H1 (cell line): ENCODE measurements around the gene PTER. TPM values are rescaled to one million over a fixed set of nuclear protein-coding genes. Genes with fewer than 3 reads are reported as not detected.

ENCODE experiments used
- CTBP2 ChIP-seq: IDR thresholded peaks from 2 replicates; pipeline ENCODE4 v1.7.0; 2011; ENCODE audit warnings: borderline replicate concordance, mild to moderate bottlenecking, moderate library complexity, mixed read lengths, low read length; ENCODE audit not compliant: insufficient read depth, insufficient read length
- FOSL1 ChIP-seq: IDR thresholded peaks from 2 replicates; pipeline ENCODE4 v1.6.1; 2011; ENCODE audit warnings: mild to moderate bottlenecking, low read depth, low read length, moderate library complexity; ENCODE audit not compliant: insufficient read depth
- polyA plus RNA-seq, 7 experiments: library from polyadenylated mRNA; depleted of rRNA in 3 of 7; stranded (reverse) in 5 of 7; unstranded in 2 of 7; fragments of >200 nt in 5 of 7; fragments of 200-250 nt in 2 of 7; gene quantifications; 1 replicate in 5 of 7; 2 replicates in 1 of 7; 4 replicates in 1 of 7; pipeline versions ENCODE4 v1.2.1 to v1.2.3, GENCODE V29; 2011 to 2013; ENCODE audit warnings: missing spikeins in 2 of 7, mixed read lengths in 2 of 7
- total RNA-seq: library from RNA; stranded (reverse); fragmentation: NEBNext Ultra II Directional; extraction: Animal tissue kit (Norgen Biotek cat#: 25700); gene quantifications from 2 replicates; pipeline ENCODE4 v1.2.1, GENCODE V29; 2021

Gene PTER
- total and polyA plus RNA-seq, 2 of the 8 experiments (the other 6 are each of a cell fraction or from before 2014, with no cell fraction given), result 4.4 to 7.8 TPM

DNA sequence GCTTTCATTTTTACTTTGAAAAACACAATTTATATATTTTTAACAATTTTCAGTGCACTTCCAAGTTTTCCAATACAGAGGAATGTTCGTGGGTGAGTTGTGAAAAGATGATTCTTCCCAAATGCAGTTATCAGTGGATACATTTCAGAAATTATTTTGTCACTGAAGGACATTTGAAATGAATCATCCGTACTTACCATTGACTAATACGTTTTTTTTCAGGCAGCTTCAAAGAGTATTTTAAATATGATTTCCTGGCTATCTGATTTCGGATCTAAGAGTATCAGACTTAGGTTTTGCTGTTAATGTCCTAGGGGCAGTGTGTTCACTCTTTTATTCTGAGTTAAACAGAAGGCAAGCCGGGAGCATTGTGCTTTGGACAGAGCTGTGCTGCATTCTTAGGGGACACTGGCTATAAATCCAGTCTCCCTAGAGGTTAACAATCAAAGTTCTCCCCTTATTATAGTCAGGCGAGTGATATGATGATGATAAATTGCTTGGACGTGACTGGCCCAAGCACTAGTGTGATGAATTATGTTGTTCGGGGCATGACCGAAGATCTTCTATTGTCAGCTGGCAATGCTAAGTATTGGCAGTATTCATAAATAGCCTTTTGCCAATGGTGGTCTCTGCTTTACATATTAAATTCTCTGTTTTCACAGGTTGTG is 4.5 kb downstream of the PTER start (continued):
- no peak for TF ChIP-seq FOSL1
- no peak for TF ChIP-seq CTBP2
